Activated naive CD8-positive, alpha-beta T cell treated with anti-CD3 and anti-CD28 coated beads for 36 hours (primary cell): ENCODE data around the gene FAM9A. TPM values are rescaled to one million over a fixed set of nuclear protein-coding genes. Genes with fewer than 3 reads are reported as not detected.
"Not testable (repeated sequence)": the region's sequence is repeated elsewhere in the genome, so short reads cannot be mapped to it uniquely, and the experiment has no call there.

ENCODE experiments used
- DNase-seq: peaks from one replicate; pipeline ENCODE4 v3.0.0; 2021
- H3K27ac Mint-ChIP-seq: one replicate; pipeline ENCODE4 v1.8.0; 2022; ENCODE audit warnings: mild to moderate bottlenecking, moderate library complexity, mixed read lengths
- H3K27me3 Mint-ChIP-seq: one replicate; pipeline ENCODE4 v1.8.0; 2022; ENCODE audit warnings: mild to moderate bottlenecking, mixed read lengths
- H3K36me3 Mint-ChIP-seq: one replicate; pipeline ENCODE4 v1.8.0; 2021; ENCODE audit warnings: mild to moderate bottlenecking, mixed read lengths
- H3K4me1 Mint-ChIP-seq: one replicate; pipeline ENCODE4 v1.8.0; 2021; ENCODE audit warnings: mixed read lengths
- H3K4me3 Mint-ChIP-seq: one replicate; pipeline ENCODE4 v1.8.0; 2022; ENCODE audit warnings: mild to moderate bottlenecking, moderate library complexity, mixed read lengths
- H3K9me3 Mint-ChIP-seq: one replicate; pipeline ENCODE4 v1.8.0; 2022; ENCODE audit warnings: mixed read lengths
- total RNA-seq, 2 experiments: library from RNA; stranded (reverse); gene quantifications; one replicate each; pipeline ENCODE4 v1.2.3, GENCODE V29; 2021

The FAM9A gene
- total RNA-seq, 2 experiments from 2014 or later: not detected

- H3K4me3 Mint-ChIP-seq: no peak overlapping the region
- no peaks in the 10 kb centered on the region for H3K4me1 Mint-ChIP-seq
- no peaks in the 10 kb centered on the region for H3K9me3 Mint-ChIP-seq
- no peaks in the 10 kb centered on the region for H3K36me3 Mint-ChIP-seq
- H3K27ac Mint-ChIP-seq: no peak overlapping the region
- H3K27me3 Mint-ChIP-seq: peaks cover 6% of the 10 kb centered on the region
- no peak for DNase-seq
Observed at GRCh38 chrX:8820910-8821527, 19.8 kb upstream of the FAM9A start.

GRCh38 chrX:8815460-8816065 is 14.4 kb upstream of the FAM9A start:
- H3K36me3 Mint-ChIP-seq: no peaks in the 10 kb centered on the region
- H3K4me3 Mint-ChIP-seq: no peak overlapping the region
- no peak overlapping the region for H3K27ac Mint-ChIP-seq
- no peaks in the 10 kb centered on the region for H3K27me3 Mint-ChIP-seq
- no peak for DNase-seq
- no peaks in the 10 kb centered on the region for H3K9me3 Mint-ChIP-seq
- H3K4me1 Mint-ChIP-seq: no peaks in the 10 kb centered on the region

- no peak for DNase-seq
- H3K27me3 Mint-ChIP-seq: no peaks in the 10 kb centered on the region
- H3K4me1 Mint-ChIP-seq: no peaks in the 10 kb centered on the region
- no peak overlapping the region for H3K4me3 Mint-ChIP-seq
- H3K36me3 Mint-ChIP-seq: no peaks in the 10 kb centered on the region
- no peaks in the 10 kb centered on the region for H3K9me3 Mint-ChIP-seq
- no peak overlapping the region for H3K27ac Mint-ChIP-seq
Observed at GRCh38 chrX:8813036-8813435, 11.9 kb upstream of the FAM9A start.

- Mint-ChIP-seq H3K27me3 (no peaks in the 10 kb centered on the region), H3K4me1 (no peaks in the 10 kb centered on the region), H3K9me3 (no peaks in the 10 kb centered on the region), H3K36me3 (no peaks in the 10 kb centered on the region), H3K27ac (no peak overlapping the region), H3K4me3 (no peak overlapping the region)
- no peak for DNase-seq
Observed at GRCh38 chrX:8811611-8812010, 10.4 kb upstream of the FAM9A start.

- Mint-ChIP-seq H3K4me1 (no peaks in the 10 kb centered on the region), H3K36me3 (no peaks in the 10 kb centered on the region), H3K27me3 (peaks cover 5% of the 10 kb centered on the region), H3K9me3 (no peaks in the 10 kb centered on the region), H3K4me3 (no peak overlapping the region), H3K27ac (no peak overlapping the region)
- no peak for DNase-seq
Observed at GRCh38 chrX:8808661-8809060, 7.5 kb upstream of the FAM9A start.

GRCh38 chrX:8805974-8806373 is 4.8 kb upstream of the FAM9A start:
- H3K36me3 Mint-ChIP-seq: no peaks in the 10 kb centered on the region
- H3K9me3 Mint-ChIP-seq: no peaks in the 10 kb centered on the region
- no peaks in the 10 kb centered on the region for H3K4me1 Mint-ChIP-seq
- H3K4me3 Mint-ChIP-seq: no peak overlapping the region
- H3K27me3 Mint-ChIP-seq: peaks cover 5% of the 10 kb centered on the region
- DNase-seq: no peak
- no peak overlapping the region for H3K27ac Mint-ChIP-seq

- no peak overlapping the region for H3K4me3 Mint-ChIP-seq
- H3K36me3 Mint-ChIP-seq: no peaks in the 10 kb centered on the region
- H3K27me3 Mint-ChIP-seq: peaks cover 5% of the 10 kb centered on the region
- DNase-seq: no peak
- H3K9me3 Mint-ChIP-seq: no peaks in the 10 kb centered on the region
- H3K4me1 Mint-ChIP-seq: no peaks in the 10 kb centered on the region
- H3K27ac Mint-ChIP-seq: no peak overlapping the region
Observed at GRCh38 chrX:8805046-8805445, 3.9 kb upstream of the FAM9A start.

GRCh38 chrX:8803326-8803725 is 2.1 kb upstream of the FAM9A start:
- DNase-seq: no peak
- Mint-ChIP-seq H3K4me3 (no peak overlapping the region), H3K4me1 (no peaks in the 10 kb centered on the region), H3K9me3 (no peaks in the 10 kb centered on the region), H3K36me3 (no peaks in the 10 kb centered on the region), H3K27me3 (peaks cover 5% of the 10 kb centered on the region), H3K27ac (no peak overlapping the region)

GRCh38 chrX:8800351-8800750 is 832 bp downstream of the FAM9A start:
- H3K4me1 Mint-ChIP-seq, H3K27me3 Mint-ChIP-seq, H3K4me3 Mint-ChIP-seq, H3K9me3 Mint-ChIP-seq, H3K27ac Mint-ChIP-seq, DNase-seq, H3K36me3 Mint-ChIP-seq: not testable (repeated sequence)

GRCh38 chrX:8799281-8799680 is 1.9 kb downstream of the FAM9A start:
- H3K36me3 Mint-ChIP-seq, H3K4me1 Mint-ChIP-seq, DNase-seq, H3K9me3 Mint-ChIP-seq, H3K4me3 Mint-ChIP-seq, H3K27ac Mint-ChIP-seq, H3K27me3 Mint-ChIP-seq: not testable (repeated sequence)

- not testable (repeated sequence) for H3K27me3 Mint-ChIP-seq, H3K36me3 Mint-ChIP-seq, DNase-seq, H3K4me3 Mint-ChIP-seq, H3K9me3 Mint-ChIP-seq, H3K27ac Mint-ChIP-seq, H3K4me1 Mint-ChIP-seq
Observed at GRCh38 chrX:8798702-8799101, 2.5 kb downstream of the FAM9A start.

GRCh38 chrX:8787119-8787518 is 14.1 kb downstream of the FAM9A start:
- not testable (repeated sequence) for DNase-seq, H3K27me3 Mint-ChIP-seq, H3K9me3 Mint-ChIP-seq, H3K27ac Mint-ChIP-seq, H3K36me3 Mint-ChIP-seq, H3K4me3 Mint-ChIP-seq, H3K4me1 Mint-ChIP-seq

- H3K27me3 Mint-ChIP-seq: no peaks in the 10 kb centered on the region
- no peak overlapping the region for H3K4me3 Mint-ChIP-seq
- H3K36me3 Mint-ChIP-seq: no peaks in the 10 kb centered on the region
- no peaks in the 10 kb centered on the region for H3K9me3 Mint-ChIP-seq
- no peak for DNase-seq
- peaks cover 5% of the 10 kb centered on the region for H3K4me1 Mint-ChIP-seq
- H3K27ac Mint-ChIP-seq: no peak overlapping the region
Observed at GRCh38 chrX:8784162-8784561, 17.0 kb downstream of the FAM9A start.

GRCh38 chrX:8783714-8784098 is 17.5 kb downstream of the FAM9A start:
- Mint-ChIP-seq H3K27ac (no peak overlapping the region), H3K36me3 (no peaks in the 10 kb centered on the region), H3K4me1 (peaks cover 6% of the 10 kb centered on the region), H3K4me3 (no peak overlapping the region), H3K9me3 (no peaks in the 10 kb centered on the region), H3K27me3 (no peaks in the 10 kb centered on the region)
- no peak for DNase-seq

- no peaks in the 10 kb centered on the region for H3K36me3 Mint-ChIP-seq
- peak; percentile 43 for DNase-seq
- no peak overlapping the region for H3K27ac Mint-ChIP-seq
- H3K4me3 Mint-ChIP-seq: peak overlapping the region; percentile 61
- H3K4me1 Mint-ChIP-seq: peaks cover 6% of the 10 kb centered on the region
- no peaks in the 10 kb centered on the region for H3K9me3 Mint-ChIP-seq
- H3K27me3 Mint-ChIP-seq: no peaks in the 10 kb centered on the region
Observed at GRCh38 chrX:8783097-8783713, 18.0 kb downstream of the FAM9A start.

- Mint-ChIP-seq H3K27ac (no peak overlapping the region), H3K27me3 (no peaks in the 10 kb centered on the region), H3K4me3 (no peak overlapping the region), H3K4me1 (peaks cover 6% of the 10 kb centered on the region), H3K9me3 (peaks cover 3% of the 10 kb centered on the region), H3K36me3 (no peaks in the 10 kb centered on the region)
- DNase-seq: no peak
Observed at GRCh38 chrX:8782595-8782994, 18.6 kb downstream of the FAM9A start.
